NK-92 treated with Interleukin-12 subunit alpha and Interleukin-12 subunit beta, amount 100 ng/mL, for 24 hours (cell line): ENCODE data around the gene TPRG1.

Experiments used
- DNase-seq: peaks from one replicate; lab custom pipeline; 2025; lab: John Stamatoyannopoulos, UW

Gene TPRG1

GRCh38 chr3:189232790-189233189 is 61.0 kb downstream of the TPRG1 start:
- DNase-seq, result no peak

GRCh38 chr3:189233225-189233858 is 61.6 kb downstream of the TPRG1 start:
- peak; percentile 6 for DNase-seq

GRCh38 chr3:189235214-189235613 is 63.4 kb downstream of the TPRG1 start:
- no peak for DNase-seq

GRCh38 chr3:189236352-189236751 is 64.6 kb downstream of the TPRG1 start:
- no peak for DNase-seq

- no peak for DNase-seq
Measured at GRCh38 chr3:189237526-189237925, 65.8 kb downstream of the TPRG1 start.

- no peak for DNase-seq
Measured at GRCh38 chr3:189238071-189238470, 66.3 kb downstream of the TPRG1 start.

GRCh38 chr3:189239616-189240015 is 67.8 kb downstream of the TPRG1 start:
- DNase-seq, result no peak

- no peak for DNase-seq
Measured at GRCh38 chr3:189249987-189250386, 78.2 kb downstream of the TPRG1 start.

GRCh38 chr3:189258261-189258660 is 86.5 kb downstream of the TPRG1 start:
- DNase-seq, result no peak

- DNase-seq, result no peak
Measured at GRCh38 chr3:189260556-189261493, 89.1 kb downstream of the TPRG1 start.

- no peak for DNase-seq
Measured at GRCh38 chr3:189262746-189263145, 91.0 kb downstream of the TPRG1 start.

GRCh38 chr3:189267981-189268613 is 96.3 kb downstream of the TPRG1 start:
- no peak for DNase-seq

GRCh38 chr3:189269365-189269764 is 97.6 kb downstream of the TPRG1 start:
- no peak for DNase-seq

GRCh38 chr3:189270248-189270832 is 98.6 kb downstream of the TPRG1 start:
- DNase-seq, result no peak

- DNase-seq, result no peak
Measured at GRCh38 chr3:189272500-189273119, 100.8 kb downstream of the TPRG1 start.

GRCh38 chr3:189273736-189274135 is 102.0 kb downstream of the TPRG1 start:
- DNase-seq, result no peak

- no peak for DNase-seq
Measured at GRCh38 chr3:189275182-189275581, 103.4 kb downstream of the TPRG1 start.

- no peak for DNase-seq
Measured at GRCh38 chr3:189275852-189276251, 104.1 kb downstream of the TPRG1 start.

- DNase-seq, result no peak
Measured at GRCh38 chr3:189276444-189277219, 104.9 kb downstream of the TPRG1 start.

GRCh38 chr3:189277711-189278110 is 105.9 kb downstream of the TPRG1 start:
- DNase-seq, result no peak

GRCh38 chr3:189278221-189278620 is 106.5 kb downstream of the TPRG1 start:
- DNase-seq, result no peak
